HL-60 (cell line): ENCODE results near the gene SYNGR1.

Experiments
- GABPA ChIP-seq: IDR thresholded peaks from 2 replicates; pipeline ENCODE4 v1.6.1; 2012; ENCODE audit warnings: low read depth
- TF ChIP-seq, protein P1 (sequence below): IDR thresholded peaks from one replicate; pipeline ENCODE4 v1.5.1; 2011; ENCODE audit warnings: low read length, control low read depth, inconsistent platforms; ENCODE audit not compliant: insufficient read depth

DNA sequence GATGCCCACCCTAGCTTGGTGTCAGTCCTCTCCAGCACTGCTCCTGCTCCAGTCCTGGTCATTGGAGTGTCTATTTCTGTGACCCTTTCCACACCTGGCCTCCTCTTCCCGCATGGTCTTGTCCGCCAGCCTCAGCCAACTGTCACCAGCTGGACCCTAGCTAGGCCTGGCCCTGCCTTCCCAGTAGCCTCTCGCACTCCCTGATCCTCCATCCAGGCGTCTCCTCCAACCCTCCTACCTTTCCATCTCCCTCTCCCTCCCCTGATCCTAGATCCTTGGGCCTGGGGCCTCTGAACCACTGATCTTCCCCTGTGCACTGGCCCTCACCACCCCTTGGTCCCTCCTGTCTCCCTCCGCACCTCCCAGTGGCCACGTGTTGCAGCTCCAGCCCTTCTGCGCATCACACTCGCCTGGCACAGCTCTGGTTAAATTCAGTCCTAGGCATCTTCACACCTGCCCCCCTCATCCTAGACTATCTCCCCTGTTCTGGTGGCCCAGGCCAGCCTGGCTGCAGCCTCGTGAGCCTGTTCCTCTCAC lies 9.9 kb downstream of the SYNGR1 start:
- TF ChIP-seq, protein P1, sequence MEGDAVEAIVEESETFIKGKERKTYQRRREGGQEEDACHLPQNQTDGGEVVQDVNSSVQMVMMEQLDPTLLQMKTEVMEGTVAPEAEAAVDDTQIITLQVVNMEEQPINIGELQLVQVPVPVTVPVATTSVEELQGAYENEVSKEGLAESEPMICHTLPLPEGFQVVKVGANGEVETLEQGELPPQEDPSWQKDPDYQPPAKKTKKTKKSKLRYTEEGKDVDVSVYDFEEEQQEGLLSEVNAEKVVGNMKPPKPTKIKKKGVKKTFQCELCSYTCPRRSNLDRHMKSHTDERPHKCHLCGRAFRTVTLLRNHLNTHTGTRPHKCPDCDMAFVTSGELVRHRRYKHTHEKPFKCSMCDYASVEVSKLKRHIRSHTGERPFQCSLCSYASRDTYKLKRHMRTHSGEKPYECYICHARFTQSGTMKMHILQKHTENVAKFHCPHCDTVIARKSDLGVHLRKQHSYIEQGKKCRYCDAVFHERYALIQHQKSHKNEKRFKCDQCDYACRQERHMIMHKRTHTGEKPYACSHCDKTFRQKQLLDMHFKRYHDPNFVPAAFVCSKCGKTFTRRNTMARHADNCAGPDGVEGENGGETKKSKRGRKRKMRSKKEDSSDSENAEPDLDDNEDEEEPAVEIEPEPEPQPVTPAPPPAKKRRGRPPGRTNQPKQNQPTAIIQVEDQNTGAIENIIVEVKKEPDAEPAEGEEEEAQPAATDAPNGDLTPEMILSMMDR, result no peak
- no peak for TF ChIP-seq GABPA
